HG02763 (cell line): ENCODE data around the gene GRK1.
"Not testable (repeated sequence)": the region's sequence is repeated elsewhere in the genome, so short reads cannot be mapped to it uniquely, and the experiment has no call there.

ENCODE experiments used
- ATAC-seq: cut with Tn5 transposase; IDR thresholded peaks from one replicate; pipeline ENCODE4 v1.9.1; 2021; ENCODE audit warnings: mild to moderate bottlenecking, moderate library complexity; ENCODE audit not compliant: unreplicated experiment

The GRK1 gene

DNA sequence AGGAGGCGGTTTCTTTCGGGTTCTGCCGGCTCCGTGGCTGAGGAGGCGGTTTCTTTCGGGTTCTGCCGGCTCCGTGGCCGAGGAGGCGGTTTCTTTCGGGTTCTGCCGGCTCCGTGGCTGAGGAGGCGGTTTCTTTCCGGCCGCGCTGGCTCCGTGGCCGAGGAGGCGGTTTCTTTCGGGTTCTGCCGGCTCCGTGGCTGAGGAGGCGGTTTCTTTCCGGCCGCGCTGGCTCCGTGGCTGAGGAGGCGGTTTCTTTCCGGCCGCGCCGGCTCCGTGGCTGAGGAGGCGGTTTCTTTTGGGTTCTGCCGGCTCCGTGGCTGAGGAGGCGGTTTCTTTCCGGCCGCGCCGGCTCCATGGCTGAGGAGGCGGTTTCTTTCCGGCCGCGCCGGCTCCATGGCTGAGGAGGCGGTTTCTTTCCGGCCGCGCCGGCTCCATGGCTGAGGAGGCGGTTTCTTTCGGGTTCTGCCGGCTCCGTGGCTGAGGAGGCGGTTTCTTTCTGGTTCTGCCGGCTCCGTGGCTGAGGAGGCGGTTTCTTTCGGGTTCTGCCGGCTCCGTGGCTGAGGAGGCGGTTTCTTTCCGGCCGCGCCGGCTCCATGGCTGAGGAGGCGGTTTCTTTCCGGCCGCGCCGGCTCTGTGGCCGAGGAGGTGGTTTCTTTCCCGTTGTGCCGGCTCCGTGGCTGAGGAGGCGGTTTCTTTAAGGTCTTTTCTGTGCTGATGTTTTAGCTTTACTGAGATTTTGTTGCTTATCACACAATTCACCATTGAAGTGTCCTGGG, 85.4 kb downstream of the GRK1 start:
- ATAC-seq, result not testable (repeated sequence)

- no peak for ATAC-seq
Measured at GRCh38 chr13:113753171-113753570, 86.2 kb downstream of the GRK1 start.

DNA sequence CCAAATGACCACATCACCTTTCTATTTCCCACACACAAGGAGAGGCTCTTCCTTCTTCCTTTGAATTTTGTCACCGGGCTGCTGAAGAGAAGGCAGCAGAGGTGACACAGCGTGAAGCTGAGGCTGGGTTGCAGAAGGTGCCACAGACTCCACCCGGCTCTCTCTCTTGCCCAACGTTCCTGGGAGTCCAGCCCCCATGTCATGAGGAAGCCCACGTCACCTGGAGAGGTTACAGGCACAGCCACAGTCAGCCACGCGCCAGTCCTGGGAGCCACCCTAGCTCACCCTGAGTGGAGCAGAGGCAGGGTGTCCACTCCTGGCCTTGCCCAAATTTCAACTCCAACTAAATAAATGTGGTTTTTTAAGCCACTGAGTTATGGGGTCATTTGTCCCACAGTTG, 87.2 kb downstream of the GRK1 start:
- no peak for ATAC-seq

DNA sequence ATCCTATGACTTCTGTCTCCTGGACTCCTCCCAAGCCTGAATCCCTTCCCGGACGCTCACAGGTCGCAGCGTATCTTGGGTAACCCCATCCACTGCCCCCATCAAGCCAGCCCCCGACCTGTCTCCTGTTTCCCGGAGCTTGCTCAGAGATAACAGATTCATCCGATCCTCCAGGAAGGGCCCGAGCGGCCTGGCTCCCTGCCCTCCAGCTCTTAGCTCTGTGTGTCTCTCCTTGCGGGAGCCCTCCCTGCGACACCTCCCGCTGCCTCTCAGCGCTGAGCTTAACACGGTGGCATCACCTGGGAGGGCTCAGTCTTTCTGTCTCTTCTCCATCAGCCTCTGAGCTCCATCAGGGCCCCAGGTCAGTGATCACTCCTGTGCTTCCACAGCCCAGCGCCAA, 87.7 kb downstream of the GRK1 start:
- no peak for ATAC-seq

DNA sequence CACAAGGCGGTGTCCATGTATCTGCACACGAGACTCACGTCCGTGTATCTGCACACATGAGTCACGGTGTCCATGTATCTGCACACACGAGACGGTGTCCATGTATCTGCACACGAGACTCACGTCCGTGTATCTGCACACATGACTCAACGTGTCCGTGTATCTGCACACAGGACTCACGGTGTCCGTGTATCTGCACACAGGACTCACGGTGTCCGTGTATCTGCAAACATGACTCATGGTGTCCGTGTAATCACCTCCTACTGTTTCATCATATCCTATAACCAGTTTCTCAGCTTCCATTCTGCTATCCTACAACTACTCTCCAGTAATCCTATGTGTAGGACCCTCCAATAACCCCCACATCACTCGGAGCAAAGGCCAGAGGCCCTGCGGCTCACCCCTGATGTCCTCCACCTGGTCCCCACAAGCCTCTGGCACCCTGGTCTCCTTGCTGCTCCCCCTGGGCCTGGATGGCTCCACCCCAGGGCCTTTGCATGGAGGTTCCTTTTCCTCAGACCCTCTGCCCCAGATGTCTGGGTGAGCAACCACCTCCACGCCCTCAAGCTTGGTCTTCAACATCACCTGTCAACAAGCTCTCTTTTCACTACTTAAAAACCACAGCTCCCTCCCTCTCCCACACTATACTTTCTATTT, 89.5 kb downstream of the GRK1 start:
- no peak for ATAC-seq

GRCh38 chr13:113758651-113759524, 91.9 kb downstream of the GRK1 start, which contains the start of gene TMEM255B:
Gene TMEM255B, plus strand, starts transcription at chr13:113759226. Its CDS starts 44 bp downstream, at chr13:113759270.
- peak; percentile 78 for ATAC-seq

DNA sequence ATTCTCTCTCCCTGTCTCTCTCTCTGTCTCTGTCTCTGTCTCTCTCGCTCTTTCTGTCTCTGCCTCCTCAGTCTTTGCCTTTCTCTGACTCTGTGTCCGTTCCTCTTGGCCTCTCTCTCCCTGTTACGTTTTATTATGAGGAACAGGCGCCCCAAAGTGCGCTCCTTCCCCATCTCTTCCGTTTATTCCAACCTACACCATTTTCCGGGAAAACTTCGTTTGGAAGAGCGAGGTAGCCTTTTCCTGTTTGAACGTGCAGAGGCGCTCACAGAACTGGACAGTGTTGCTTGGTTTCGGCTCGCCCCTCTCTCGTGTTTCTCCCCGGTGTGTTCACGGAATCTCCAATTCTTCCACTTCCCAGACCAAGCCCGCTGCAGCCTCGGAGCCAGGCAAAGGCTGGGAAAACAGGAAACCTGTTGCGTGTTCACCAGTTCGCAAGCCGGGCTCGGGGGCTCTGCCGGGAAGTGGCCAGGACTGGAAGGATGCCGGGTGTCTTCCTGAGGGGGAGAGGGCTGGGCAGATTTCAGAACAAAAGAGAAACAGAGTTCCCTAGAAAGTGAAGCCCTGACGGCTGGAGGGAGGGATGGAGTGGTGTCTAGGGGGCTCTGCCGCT, 92.6 kb downstream of the GRK1 start:
- no peak for ATAC-seq

GRCh38 chr13:113761136-113761535, 94.1 kb downstream of the GRK1 start:
- ATAC-seq, result no peak

- ATAC-seq, result no peak
Measured at GRCh38 chr13:113762075-113762474, 95.1 kb downstream of the GRK1 start.

DNA sequence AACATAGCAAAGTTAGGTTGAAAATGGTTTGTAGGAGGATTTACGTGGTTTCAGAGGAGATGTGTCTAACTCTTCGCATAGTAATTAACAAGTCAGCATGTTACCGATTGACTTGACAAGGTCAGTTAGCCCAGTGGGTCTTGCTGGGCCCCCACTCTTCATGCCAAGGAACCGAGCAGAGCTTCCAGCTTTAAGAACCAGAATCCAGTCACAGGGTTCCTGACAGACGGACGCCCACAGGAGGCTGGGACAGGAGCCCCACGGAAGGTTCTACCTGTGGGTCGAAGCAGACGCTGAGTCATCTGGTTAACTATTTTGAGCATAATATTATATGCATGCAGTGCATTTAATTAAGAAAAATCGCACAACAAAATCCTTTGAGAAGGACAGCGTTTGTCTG, 95.5 kb downstream of the GRK1 start:
- no peak for ATAC-seq

- ATAC-seq, result no peak
Measured at GRCh38 chr13:113763254-113763653, 96.2 kb downstream of the GRK1 start.

GRCh38 chr13:113763961-113764792, 97.2 kb downstream of the GRK1 start:
- ATAC-seq, result no peak

DNA sequence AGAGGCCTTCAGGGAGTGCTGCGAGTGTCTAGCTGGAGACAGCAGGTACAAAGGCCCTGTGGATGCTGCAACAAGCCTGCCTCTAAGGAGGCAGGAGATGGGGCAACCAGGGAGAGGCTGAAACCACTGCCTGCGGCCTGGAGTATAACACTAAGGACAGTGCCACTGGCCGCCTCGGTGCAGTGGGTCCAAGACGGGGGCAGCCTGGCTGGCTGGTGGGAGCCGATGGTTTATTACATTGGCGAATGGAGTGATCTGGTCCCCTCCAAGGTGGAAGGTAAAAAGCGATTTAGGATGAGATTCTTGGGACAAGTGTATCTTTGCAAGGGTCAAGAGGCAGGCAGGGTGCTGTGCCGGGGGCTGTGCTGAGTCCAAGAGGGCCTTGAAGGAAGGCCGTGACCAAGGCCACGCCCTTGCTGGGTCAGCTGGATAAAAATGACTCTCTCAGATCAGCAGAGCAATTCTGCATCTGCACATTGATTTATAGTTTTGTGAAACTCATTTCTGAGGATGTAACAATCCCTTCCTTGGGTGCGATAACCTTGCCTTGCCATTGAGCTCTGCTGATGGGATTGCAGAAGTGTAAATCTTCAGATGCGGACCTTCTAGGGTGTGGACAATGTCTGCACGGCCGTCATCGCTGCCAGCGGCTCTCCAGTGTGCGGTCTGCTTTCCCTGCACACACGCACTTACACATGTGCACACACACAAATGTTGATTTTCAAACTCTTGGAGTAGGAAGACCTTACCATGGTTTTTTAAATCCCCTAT, 98.0 kb downstream of the GRK1 start:
- ATAC-seq, result no peak

DNA sequence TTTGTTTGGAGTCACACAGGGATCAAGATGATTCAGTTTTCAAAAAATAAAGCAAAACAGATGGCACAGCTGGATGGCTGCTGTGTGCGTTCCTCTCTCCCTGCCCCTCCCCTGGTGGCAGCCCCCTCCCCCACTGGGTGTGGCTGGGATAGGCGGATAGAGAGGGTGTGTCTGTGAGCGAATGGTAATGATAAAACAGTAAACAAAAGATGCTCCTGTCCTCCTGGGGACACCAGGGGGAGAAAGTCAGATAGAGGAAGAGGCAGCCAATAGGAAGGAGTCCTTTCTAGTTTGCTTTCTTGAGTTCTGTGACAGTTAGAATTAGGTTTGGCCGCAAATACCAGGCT, 98.5 kb downstream of the GRK1 start:
- ATAC-seq, result no peak

GRCh38 chr13:113766035-113766800, 99.2 kb downstream of the GRK1 start:
- ATAC-seq, result no peak

GRCh38 chr13:113767366-113767765, 100.3 kb downstream of the GRK1 start:
- ATAC-seq, result no peak

DNA sequence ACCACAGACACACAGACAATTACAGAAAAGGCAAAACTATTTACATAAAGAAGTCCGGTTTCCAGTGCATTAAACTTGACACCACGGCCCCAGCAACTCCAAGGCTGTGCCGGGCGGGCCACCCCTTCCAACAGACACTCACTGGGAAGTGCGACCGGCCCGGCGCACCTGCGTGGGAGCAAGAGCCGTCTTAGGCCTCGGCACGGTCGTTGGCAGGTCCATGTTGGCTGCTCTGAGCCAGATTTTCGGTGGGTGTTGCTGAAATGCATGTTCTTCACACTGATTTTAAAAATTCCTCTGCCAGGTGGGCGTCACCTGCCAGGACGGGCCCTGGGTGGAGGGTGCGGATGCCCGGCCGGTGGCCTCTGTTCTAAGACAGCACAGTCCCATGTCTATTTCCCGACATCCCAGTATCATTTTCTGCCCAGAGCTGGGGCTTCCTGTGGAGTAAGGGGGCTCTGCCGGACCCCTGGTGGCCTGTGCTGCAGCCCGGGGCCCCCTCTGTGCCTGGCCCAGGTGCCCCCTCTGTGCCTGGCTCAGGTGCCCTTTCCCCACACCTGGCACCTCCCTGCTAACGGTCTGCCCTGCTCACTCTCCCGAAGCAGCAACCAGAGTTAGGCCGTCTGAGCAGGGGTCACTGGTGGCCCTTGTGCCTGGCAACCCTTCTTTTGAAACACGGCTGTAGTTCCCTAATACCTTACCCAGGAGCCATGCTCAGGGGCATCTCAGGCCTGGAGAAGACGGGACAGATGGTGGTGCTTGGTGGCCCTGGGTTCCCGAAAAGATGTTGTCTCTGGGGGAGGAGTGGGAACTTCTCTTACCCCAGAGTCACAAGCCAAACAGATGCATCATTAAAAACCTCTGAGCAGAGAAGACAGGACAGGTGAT, 101.2 kb downstream of the GRK1 start:
- ATAC-seq, result no peak

GRCh38 chr13:113769106-113769505, 102.1 kb downstream of the GRK1 start:
- ATAC-seq, result no peak
